ENCODE measurements around the gene DLX3. TPM values are rescaled to one million over a fixed set of nuclear protein-coding genes. Genes with fewer than 3 reads are reported as not detected.

Gene DLX3
- total RNA-seq, 3 donors from 2014 or later (not counting 1 experiment from before 2014, with no cell fraction given): not detected

DNA sequence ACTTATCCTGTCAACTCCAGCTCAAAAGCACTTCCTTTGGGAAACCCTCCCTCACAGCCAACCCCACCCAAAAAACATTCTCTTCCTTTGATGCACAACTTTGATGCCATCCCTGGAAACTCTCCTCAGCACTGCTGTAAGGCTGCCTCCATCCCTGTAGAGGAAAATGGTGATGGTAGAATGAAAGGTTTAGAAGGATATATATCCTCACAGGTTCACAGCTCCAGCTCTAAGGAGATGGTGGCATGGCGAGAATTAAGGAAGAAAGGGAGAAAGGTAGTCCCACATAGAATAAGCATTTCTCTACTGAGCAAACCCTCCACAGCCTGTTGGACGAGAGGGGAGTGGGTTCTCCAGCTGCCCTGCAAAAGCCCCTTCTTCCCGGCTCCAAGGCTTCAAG is 28.3 kb downstream of the DLX3 start:
- H3K4me3 ChIP-seq (ENCODE audit: low read length): no peak overlapping the region
- Mint-ChIP-seq H3K36me3 (no peaks in the 10 kb centered on the region), H3K27ac (no peak overlapping the region), H3K4me3 (no peak overlapping the region), H3K27me3 (ENCODE audit: low read depth in 2 of 2) (peaks cover 60 to 81% of the 10 kb centered on the region in 2 donors), H3K9me3 (no peaks in the 10 kb centered on the region), H3K4me1 (peaks cover 47 to 70% of the 10 kb centered on the region in 2 donors)
- H3K27ac ChIP-seq (ENCODE audit: low read length): no peak overlapping the region
- no peaks in the 10 kb centered on the region for H3K36me3 ChIP-seq (ENCODE audit: control insufficient read depth, insufficient read depth, low read length)
- H3K27me3 ChIP-seq (ENCODE audit: control insufficient read depth, insufficient read depth, low read length): peaks cover 82% of the 10 kb centered on the region
- no peak for ATAC-seq
- H3K9me3 ChIP-seq (ENCODE audit: control insufficient read depth, insufficient read depth, low read length): no peaks in the 10 kb centered on the region
- TF ChIP-seq, protein P1, sequence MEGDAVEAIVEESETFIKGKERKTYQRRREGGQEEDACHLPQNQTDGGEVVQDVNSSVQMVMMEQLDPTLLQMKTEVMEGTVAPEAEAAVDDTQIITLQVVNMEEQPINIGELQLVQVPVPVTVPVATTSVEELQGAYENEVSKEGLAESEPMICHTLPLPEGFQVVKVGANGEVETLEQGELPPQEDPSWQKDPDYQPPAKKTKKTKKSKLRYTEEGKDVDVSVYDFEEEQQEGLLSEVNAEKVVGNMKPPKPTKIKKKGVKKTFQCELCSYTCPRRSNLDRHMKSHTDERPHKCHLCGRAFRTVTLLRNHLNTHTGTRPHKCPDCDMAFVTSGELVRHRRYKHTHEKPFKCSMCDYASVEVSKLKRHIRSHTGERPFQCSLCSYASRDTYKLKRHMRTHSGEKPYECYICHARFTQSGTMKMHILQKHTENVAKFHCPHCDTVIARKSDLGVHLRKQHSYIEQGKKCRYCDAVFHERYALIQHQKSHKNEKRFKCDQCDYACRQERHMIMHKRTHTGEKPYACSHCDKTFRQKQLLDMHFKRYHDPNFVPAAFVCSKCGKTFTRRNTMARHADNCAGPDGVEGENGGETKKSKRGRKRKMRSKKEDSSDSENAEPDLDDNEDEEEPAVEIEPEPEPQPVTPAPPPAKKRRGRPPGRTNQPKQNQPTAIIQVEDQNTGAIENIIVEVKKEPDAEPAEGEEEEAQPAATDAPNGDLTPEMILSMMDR (IDR thresholded peaks at IDR 0.05): no peak
- 67% methylated on average over 1 of the region's 3 CpGs for WGBS (ENCODE audit: insufficient coverage)
- DNase-seq: no peak
- intact Hi-C loops (cut with micrococcal nuclease): no loop called here
- H3K4me1 ChIP-seq (ENCODE audit: control insufficient read depth, insufficient read depth, low read length): peaks cover 48% of the 10 kb centered on the region

DNA sequence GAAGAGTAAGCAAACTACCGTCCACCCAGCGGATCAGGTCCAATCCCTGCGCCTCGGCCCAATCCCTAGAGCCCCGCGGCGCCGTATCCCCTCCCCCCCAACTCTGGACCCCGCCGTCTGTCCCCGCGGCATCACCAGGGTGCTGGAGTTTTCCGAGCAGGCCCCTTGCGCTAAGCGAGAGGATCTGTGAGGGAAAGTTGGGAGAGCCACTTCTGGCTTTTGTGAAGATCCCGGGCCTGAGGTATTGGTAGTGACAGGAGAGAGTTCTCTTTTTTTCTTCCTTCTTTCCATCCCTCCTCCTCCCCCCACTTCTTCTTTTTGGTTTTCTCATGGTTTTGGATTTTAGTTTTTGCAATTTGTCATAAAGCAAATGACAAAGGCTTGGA is 29.5 kb downstream of the DLX3 start:
- intact Hi-C loops (cut with micrococcal nuclease): no loop called here
- TF ChIP-seq, protein P1 (IDR thresholded peaks at IDR 0.05): no peak
- Histone ChIP-seq H3K27ac (ENCODE audit: low read length) (no peak overlapping the region), H3K27me3 (ENCODE audit: control insufficient read depth, insufficient read depth, low read length) (peaks cover 70% of the 10 kb centered on the region), H3K9me3 (ENCODE audit: control insufficient read depth, insufficient read depth, low read length) (no peaks in the 10 kb centered on the region), H3K36me3 (ENCODE audit: control insufficient read depth, insufficient read depth, low read length) (no peaks in the 10 kb centered on the region), H3K4me3 (ENCODE audit: low read length) (no peak overlapping the region), H3K4me1 (ENCODE audit: control insufficient read depth, insufficient read depth, low read length) (peaks cover 42% of the 10 kb centered on the region)
- H3K27me3 Mint-ChIP-seq (ENCODE audit: low read depth in 2 of 2): peaks cover 57 to 75% of the 10 kb centered on the region in 2 donors
- 2% methylated on average over 13 of the region's 16 CpGs for WGBS (ENCODE audit: insufficient coverage)
- ATAC-seq (no peak), DNase-seq (no peak)
- H3K27ac Mint-ChIP-seq: no peak overlapping the region
- H3K4me1 Mint-ChIP-seq: peaks cover 37 to 57% of the 10 kb centered on the region in 2 donors
- no peaks in the 10 kb centered on the region for H3K9me3 Mint-ChIP-seq
- no peaks in the 10 kb centered on the region for H3K36me3 Mint-ChIP-seq
- H3K4me3 Mint-ChIP-seq: no peak overlapping the region

DNA sequence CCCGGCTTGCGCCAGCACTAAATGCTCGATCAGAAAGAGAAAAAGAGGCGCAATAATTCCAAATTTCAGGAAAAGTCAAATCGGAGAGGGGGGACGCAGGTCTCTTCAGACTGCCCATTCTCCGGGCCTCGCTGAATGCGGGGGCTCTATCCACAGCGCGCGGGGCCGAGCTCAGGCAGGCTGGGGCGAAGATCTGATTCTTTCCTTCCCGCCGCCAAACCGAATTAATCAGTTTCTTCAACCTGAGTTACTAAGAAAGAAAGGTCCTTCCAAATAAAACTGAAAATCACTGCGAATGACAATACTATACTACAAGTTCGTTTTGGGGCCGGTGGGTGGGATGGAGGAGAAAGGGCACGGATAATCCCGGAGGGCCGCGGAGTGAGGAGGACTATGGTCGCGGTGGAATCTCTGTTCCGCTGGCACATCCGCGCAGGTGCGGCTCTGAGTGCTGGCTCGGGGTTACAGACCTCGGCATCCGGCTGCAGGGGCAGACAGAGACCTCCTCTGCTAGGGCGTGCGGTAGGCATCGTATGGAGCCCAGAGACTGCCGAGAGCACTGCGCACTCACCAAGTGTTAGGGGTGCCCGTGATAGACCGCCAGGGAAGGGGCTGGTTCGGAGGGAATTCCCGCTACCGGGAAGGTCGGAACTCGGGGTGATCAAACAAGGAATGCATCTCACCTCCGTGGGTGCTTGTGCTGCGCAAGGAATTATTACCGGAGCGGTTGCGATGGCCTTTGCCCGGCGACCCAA is 30.1 kb downstream of the DLX3 start:
- Histone ChIP-seq H3K27me3 (ENCODE audit: control insufficient read depth, insufficient read depth, low read length) (peaks cover 66% of the 10 kb centered on the region), H3K4me1 (ENCODE audit: control insufficient read depth, insufficient read depth, low read length) (peaks cover 40% of the 10 kb centered on the region), H3K4me3 (ENCODE audit: low read length) (no peak overlapping the region), H3K9me3 (ENCODE audit: control insufficient read depth, insufficient read depth, low read length) (no peaks in the 10 kb centered on the region), H3K27ac (ENCODE audit: low read length) (no peak overlapping the region), H3K36me3 (ENCODE audit: control insufficient read depth, insufficient read depth, low read length) (no peaks in the 10 kb centered on the region)
- intact Hi-C loops (cut with micrococcal nuclease): no loop called here
- H3K9me3 Mint-ChIP-seq: no peaks in the 10 kb centered on the region
- TF ChIP-seq, protein P1 (IDR thresholded peaks at IDR 0.05): no peak
- no peak overlapping the region for H3K4me3 Mint-ChIP-seq
- peaks cover 37 to 52% of the 10 kb centered on the region in 2 donors for H3K4me1 Mint-ChIP-seq
- DNase-seq (peak in 1 of 2 donors; percentile 66), ATAC-seq (no peak)
- no peak overlapping the region for H3K27ac Mint-ChIP-seq
- 8% methylated on average over 51 of the region's 52 CpGs for WGBS (ENCODE audit: insufficient coverage)
- H3K36me3 Mint-ChIP-seq: no peaks in the 10 kb centered on the region
- H3K27me3 Mint-ChIP-seq (ENCODE audit: low read depth in 2 of 2): peaks cover 51 to 69% of the 10 kb centered on the region in 2 donors
